Bronchus fibroblast of lung (primary cell): ENCODE measurements around the gene ICE1. TPM values are rescaled to one million over a fixed set of nuclear protein-coding genes. Genes with fewer than 3 reads are reported as not detected.

Experiments used
- total RNA-seq: library from RNA; depleted of rRNA; stranded (reverse); fragments of >200 nt; gene quantifications from 2 replicates; pipeline ENCODE4 v1.2.3, GENCODE V29; 2015

ICE1 gene
- total RNA-seq: 11.6 and 16.1 TPM in 2 replicates

GRCh38 chr5:5421961-5422818 lies at the start of gene ICE1:
Gene ICE1, plus strand, starts transcription at chr5:5422677. Its CDS starts 239 bp downstream, at chr5:5422916.

